Activated CD4-positive, alpha-beta T cell treated with anti-CD3 and anti-CD28 coated beads for 48 hours (primary cell): ENCODE measurements around the gene PDLIM1.
"Not testable (repeated sequence)": the region's sequence is repeated elsewhere in the genome, so short reads cannot be mapped to it uniquely, and the experiment has no call there.

Experiments used
- DNase-seq: peaks from one replicate; pipeline ENCODE4 v3.0.0-alpha.2; 2020

PDLIM1 gene

GRCh38 chr10:95237376-95238170, 53.2 kb downstream of the PDLIM1 start:
- no peak for DNase-seq

- peak; percentile 49 for DNase-seq
Observed at GRCh38 chr10:95236068-95236903, 54.5 kb downstream of the PDLIM1 start.

GRCh38 chr10:95235676-95236067, 55.1 kb downstream of the PDLIM1 start:
- no peak for DNase-seq

- DNase-seq = no peak
Observed at GRCh38 chr10:95234951-95235350, 55.9 kb downstream of the PDLIM1 start.

GRCh38 chr10:95233377-95234034, 57.3 kb downstream of the PDLIM1 start:
- no peak for DNase-seq

- DNase-seq = peak; percentile 54
Observed at GRCh38 chr10:95230677-95231586, 59.9 kb downstream of the PDLIM1 start.

- DNase-seq = no peak
Observed at GRCh38 chr10:95229724-95230627, 60.8 kb downstream of the PDLIM1 start.

GRCh38 chr10:95228934-95229723, 61.7 kb downstream of the PDLIM1 start:
- DNase-seq = not testable (repeated sequence)

GRCh38 chr10:95225136-95225535, 65.7 kb downstream of the PDLIM1 start:
- DNase-seq = no peak

GRCh38 chr10:95221124-95221523, 69.7 kb downstream of the PDLIM1 start:
- DNase-seq = no peak

GRCh38 chr10:95220539-95220938, 70.3 kb downstream of the PDLIM1 start:
- no peak for DNase-seq

- DNase-seq = no peak
Observed at GRCh38 chr10:95217476-95217875, 73.3 kb downstream of the PDLIM1 start.

GRCh38 chr10:95214793-95215192, 76.0 kb downstream of the PDLIM1 start:
- DNase-seq = no peak

GRCh38 chr10:95214369-95214768, 76.4 kb downstream of the PDLIM1 start:
- no peak for DNase-seq

GRCh38 chr10:95211606-95212279, 79.1 kb downstream of the PDLIM1 start:
- DNase-seq = no peak

- DNase-seq = no peak
Observed at GRCh38 chr10:95209509-95210127, 81.2 kb downstream of the PDLIM1 start.

GRCh38 chr10:95208702-95209391, 82.0 kb downstream of the PDLIM1 start:
- DNase-seq = no peak

- DNase-seq = not testable (repeated sequence)
Observed at GRCh38 chr10:95202865-95203264, 87.9 kb downstream of the PDLIM1 start.

- no peak for DNase-seq
Observed at GRCh38 chr10:95201736-95202135, 89.1 kb downstream of the PDLIM1 start.
